Testis (tissue), 3 donors: ENCODE data around the gene ZNF362. TPM values are rescaled to one million over a fixed set of nuclear protein-coding genes. Genes with fewer than 3 reads are reported as not detected.

ENCODE experiments used
- DNase-seq: peaks from one replicate; pipeline ENCODE4 v3.0.0-alpha.2; 2019
- H3K27ac ChIP-seq, 2 donors: fragments of 200-600 bp; sonication (generic); one replicate each; pipeline ENCODE4 v1.5.1; 2019
- H3K27me3 ChIP-seq: fragments of 200-600 bp; sonication (generic); one replicate; pipeline ENCODE4 v1.5.1; 2019
- H3K36me3 ChIP-seq: fragments of 200-600 bp; sonication (generic); one replicate; pipeline ENCODE4 v1.5.1; 2017; ENCODE audit warnings: low read depth; ENCODE audit errors: missing control alignments
- H3K4me1 ChIP-seq: fragments of 200-600 bp; sonication (generic); one replicate; pipeline ENCODE4 v1.5.1; 2019
- H3K4me3 ChIP-seq, 2 donors: fragments of 200-600 bp; sonication (generic); one replicate each; pipeline ENCODE4 v1.5.1; 2017 to 2019
- H3K9me3 ChIP-seq: fragments of 200-600 bp; sonication (generic); one replicate; pipeline ENCODE4 v1.5.1; 2017
- CTCF ChIP-seq, 3 experiments: fragments of 450-650 bp in 2 of 3; fragments of 200-600 bp in 1 of 3; sonication (generic) in 1 of 3; IDR thresholded peaks; one replicate each; pipeline ENCODE4 v1.5.1; 2016 to 2019; ENCODE audit warnings: antibody characterized with exemption in 3 of 3, mild to moderate bottlenecking in 2 of 3, moderate library complexity in 1 of 3
- POLR2A ChIP-seq: fragments of 450-650 bp; IDR thresholded peaks from one replicate; pipeline ENCODE4 v1.6.1; 2017; ENCODE audit warnings: antibody characterized with exemption, mild to moderate bottlenecking, moderate library complexity
- WGBS, 2 donors: methylation state at CpG; one replicate each; pipeline ENCODE4 v1.1.5; 2018; 5-methylcytosine and 5-hydroxymethylcytosine counted together
- intact Hi-C: fragments of 100-400 bp; cut with DNase I; formaldehyde crosslinking; loops from one replicate; pipeline ENCODE4 v1.15.1; 2023; ENCODE audit warnings: low total_unique reads
- polyA plus RNA-seq: library from polyadenylated mRNA; stranded (reverse); fragments of 350-450 nt; fragmentation: Illumina TruSeq; extraction: RNeasy Lipid Tissue Mini Kit (QIAGEN cat#74804); gene quantifications from one replicate; pipeline ENCODE4 v1.2.3, GENCODE V29; 2014; ENCODE audit warnings: low read depth, low replicate concordance; ENCODE audit not compliant: insufficient read depth
- total RNA-seq, 2 donors: library from RNA; depleted of rRNA; stranded (reverse); fragments of >200 nt; gene quantifications; one replicate each; pipeline ENCODE4 v1.2.3, GENCODE V29; 2016

The ZNF362 gene
- total and polyA plus RNA-seq, 3 donors from 2014 or later: 16.3 to 28.6 (median 26.6) TPM

- Histone ChIP-seq H3K4me1 (peaks cover 11% of the 10 kb centered on the region), H3K27ac (no peak overlapping the region), H3K4me3 (no peak overlapping the region), H3K9me3 (no peaks in the 10 kb centered on the region), H3K36me3 (no peaks in the 10 kb centered on the region), H3K27me3 (no peaks in the 10 kb centered on the region)
- DNase-seq: no peak
- intact Hi-C loops: no loop called here
- TF ChIP-seq CTCF (IDR thresholded peaks at IDR 0.05) (no peak), POLR2A (no peak)
- WGBS, 2 donors: 71 to 83% methylated on average over 6 of the region's 6 CpGs
These were observed 18.9 kb downstream of the ZNF362 start for GRCh38 chr1:33275195-33275594.

GRCh38 chr1:33275706-33276572 is 19.6 kb downstream of the ZNF362 start:
- Histone ChIP-seq H3K27ac (no peak overlapping the region), H3K9me3 (no peaks in the 10 kb centered on the region), H3K27me3 (no peaks in the 10 kb centered on the region), H3K4me1 (peaks cover 7% of the 10 kb centered on the region), H3K4me3 (no peak overlapping the region), H3K36me3 (no peaks in the 10 kb centered on the region)
- DNase-seq: no peak
- TF ChIP-seq CTCF (IDR thresholded peaks at IDR 0.05): no peak
- no peak for TF ChIP-seq POLR2A
- intact Hi-C loops: no loop called here
- 96% methylated on average over 29 to 45 of the region's 45 CpGs for WGBS, 2 donors

GRCh38 chr1:33276573-33277298 is 20.4 kb downstream of the ZNF362 start:
- no peak overlapping the region for H3K27ac ChIP-seq
- TF ChIP-seq CTCF (IDR thresholded peaks at IDR 0.05) (no peak), POLR2A (no peak)
- WGBS, 2 donors: 87 to 89% methylated on average over 30 of the region's 30 CpGs
- H3K36me3 ChIP-seq: no peaks in the 10 kb centered on the region
- no peak for DNase-seq
- H3K4me3 ChIP-seq: no peak overlapping the region
- H3K27me3 ChIP-seq: no peaks in the 10 kb centered on the region
- intact Hi-C loops: no loop called here
- H3K9me3 ChIP-seq: no peaks in the 10 kb centered on the region
- H3K4me1 ChIP-seq: no peaks in the 10 kb centered on the region

- Histone ChIP-seq H3K27me3 (no peaks in the 10 kb centered on the region), H3K27ac (no peak overlapping the region), H3K36me3 (no peaks in the 10 kb centered on the region), H3K4me3 (no peak overlapping the region), H3K9me3 (no peaks in the 10 kb centered on the region), H3K4me1 (no peaks in the 10 kb centered on the region)
- TF ChIP-seq POLR2A: no peak
- no peak for TF ChIP-seq CTCF (IDR thresholded peaks at IDR 0.05)
- intact Hi-C loops: no loop called here
- DNase-seq: no peak
- WGBS, 2 donors: 90 to 92% methylated on average over 8 to 11 of the region's 11 CpGs
These were observed 21.3 kb downstream of the ZNF362 start for GRCh38 chr1:33277488-33278084.
